ENCODE results near the gene CAMTA1.

CAMTA1 gene

DNA sequence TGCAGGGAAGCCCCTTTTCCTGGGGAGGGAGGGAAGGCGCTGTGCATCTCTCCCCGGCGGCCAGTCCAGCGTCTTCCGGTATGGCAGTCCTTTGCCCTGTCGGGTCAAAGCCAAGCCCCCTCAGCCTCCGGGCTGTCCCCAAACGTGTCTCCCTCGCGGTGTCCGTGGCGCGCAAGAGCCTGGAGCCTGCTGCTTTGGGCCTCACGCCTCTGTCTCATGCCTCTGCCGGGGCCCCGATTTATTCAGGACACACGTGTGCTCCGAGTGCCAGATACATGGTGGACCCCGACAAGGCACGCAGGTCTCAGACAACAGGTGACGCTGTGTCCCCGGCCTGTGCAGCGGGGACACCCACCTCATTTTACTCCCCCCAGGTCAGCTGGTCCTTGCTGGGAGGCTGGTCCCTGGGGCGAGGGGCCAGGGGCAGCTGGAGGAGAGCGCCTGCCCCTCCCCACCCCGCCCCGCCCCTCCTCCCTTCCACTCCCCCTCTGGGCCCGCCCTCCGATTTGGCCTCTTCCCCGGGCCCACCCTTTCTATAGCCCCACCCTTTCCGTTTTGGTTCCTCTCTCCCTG, 176.7 kb downstream of the CAMTA1 start:
- DNase-seq: no peak

DNA sequence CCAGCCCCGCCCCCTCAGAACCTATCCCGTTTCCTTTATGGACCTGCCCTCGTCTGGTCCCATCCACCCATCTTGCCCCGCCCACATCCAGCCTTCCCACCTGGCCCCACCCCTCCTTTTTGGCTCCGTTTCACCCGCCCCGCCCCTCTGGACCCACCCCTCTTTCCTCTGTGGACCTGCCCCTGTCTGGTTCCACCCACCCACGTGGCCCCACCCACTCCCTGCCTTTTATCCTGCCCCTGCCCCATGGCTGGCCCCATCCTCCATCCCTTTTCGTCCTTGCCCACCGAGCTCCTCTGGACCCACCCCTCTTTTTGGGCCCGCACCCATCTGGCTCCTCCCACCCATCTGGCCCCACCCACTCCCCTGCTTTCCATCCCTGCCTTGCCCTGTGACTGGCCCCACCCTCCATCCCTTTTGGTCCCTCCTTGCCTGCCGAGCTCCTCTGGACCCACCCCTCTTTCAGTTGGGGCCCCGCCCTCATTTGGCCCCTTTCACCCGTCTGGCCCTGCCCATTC, 177.3 kb downstream of the CAMTA1 start:
- peak; percentile 5 for DNase-seq

DNA sequence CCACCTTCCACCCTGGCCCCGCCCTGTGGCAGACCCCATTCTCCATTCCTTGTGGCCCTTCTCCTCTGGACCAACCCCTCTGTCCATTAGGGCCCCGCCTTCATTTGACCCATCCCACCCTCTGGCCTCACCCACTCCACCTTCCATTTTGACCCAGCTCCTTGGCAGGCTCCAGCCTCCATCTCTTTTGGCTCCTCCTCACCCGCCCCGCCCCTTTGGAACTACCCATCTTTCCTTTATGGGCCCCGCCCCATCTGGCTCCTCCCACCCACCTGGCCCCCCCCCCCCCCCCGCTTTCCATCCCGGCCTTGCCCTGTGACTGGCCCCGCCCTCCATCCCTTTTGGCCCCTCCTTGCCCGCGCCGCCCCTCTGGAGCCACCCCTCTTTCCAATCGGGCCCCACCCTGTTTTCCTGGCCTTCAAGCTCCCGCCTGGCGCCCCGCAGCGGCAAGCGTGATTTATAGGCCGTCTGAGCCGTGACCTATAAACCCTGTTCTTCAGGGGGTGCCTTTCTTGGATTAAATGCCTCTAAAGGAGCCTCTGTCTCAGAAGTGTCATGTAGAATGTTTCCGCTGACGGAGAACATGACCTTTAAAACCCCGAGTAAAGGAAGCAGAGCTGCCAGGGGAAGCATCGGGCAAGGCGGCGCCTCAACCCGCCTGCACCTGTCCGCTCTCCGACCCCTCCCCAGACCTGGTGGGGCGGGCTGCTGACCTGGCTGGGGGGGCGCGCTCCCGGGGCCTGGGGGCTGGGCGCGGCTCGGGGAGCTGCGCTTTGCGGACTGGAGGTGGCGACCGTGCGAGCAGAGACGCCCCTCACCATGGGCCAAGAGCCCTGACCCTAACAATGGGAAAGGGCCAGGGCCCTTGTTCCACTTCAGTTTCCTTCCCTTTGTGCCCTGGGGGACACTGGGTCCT, 178.0 kb downstream of the CAMTA1 start:
- no peak for DNase-seq

DNA sequence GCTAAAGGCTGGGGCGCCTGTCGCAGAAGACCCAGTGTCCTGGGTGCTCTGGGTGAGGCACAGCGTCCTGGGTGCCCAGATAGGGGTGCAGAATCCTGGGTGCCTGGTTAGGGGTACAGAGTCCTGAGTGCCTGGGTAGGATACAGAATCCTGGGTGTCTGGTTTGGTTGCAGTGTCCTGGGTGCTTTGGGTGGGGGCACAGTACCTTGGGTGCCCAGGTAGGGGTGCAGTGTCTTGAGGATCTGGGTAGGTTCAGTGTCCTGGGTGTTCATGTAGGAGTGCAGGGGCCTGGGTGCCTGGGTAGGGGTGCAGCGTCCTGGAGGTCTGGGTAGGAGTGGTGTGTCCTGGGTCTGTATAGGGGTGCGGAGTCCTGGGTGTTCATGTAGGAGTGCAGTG, 178.7 kb downstream of the CAMTA1 start:
- DNase-seq: no peak

DNA sequence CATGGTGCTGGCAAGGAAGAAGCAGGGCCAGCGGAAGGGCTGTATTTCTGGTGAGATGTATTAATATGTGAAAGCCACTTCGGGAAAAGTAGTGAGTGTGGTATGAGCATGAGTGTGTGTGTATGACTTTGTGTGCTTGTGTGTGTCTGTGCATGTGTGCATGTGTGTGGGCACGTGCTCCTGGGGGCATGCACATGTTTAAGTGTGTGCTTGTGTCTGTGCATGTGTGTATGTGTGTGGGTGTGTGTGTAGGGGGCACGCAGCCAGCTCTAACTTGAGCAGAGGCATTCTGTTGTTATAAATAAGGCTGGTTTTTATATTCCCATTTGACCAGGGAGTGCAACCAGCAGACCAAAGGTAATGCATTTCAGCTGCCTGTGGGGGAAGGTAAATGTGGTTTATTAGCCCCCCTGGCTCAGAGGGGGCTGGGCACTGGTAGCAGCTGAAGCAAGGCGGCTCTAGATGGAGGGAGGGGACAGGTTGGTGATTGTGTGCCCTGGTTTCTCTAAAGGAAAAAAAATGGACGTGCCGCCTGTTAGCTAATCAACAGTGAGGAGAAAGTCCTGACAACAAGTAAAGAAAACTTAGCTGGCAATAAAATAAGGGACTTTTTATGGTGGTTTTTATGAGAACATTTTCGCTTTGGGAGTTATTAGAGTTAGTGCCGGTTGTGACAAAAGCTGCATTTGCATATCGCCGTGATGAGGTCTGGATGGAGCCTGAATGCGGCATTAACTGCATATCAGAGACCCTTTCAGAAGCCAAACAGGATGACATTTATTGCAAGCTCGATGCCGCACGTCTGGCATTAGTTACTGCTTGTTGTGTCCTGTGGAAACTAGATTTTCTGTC, 180.1 kb downstream of the CAMTA1 start:
- DNase-seq: no peak

DNA sequence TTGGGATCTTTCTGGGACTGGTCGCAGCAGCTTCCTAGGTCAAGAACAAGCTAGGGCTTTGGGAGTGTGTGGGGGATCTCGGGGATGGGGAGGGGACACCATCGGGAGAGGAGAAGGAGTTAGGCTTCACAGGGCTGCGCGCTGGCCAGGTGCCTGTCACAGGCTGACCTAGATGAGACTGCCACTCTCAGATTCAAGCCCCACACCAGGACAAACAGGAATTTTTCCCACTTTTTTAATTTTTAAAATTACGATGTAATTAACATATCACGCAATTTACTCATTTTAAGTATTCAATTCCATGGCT, 180.6 kb downstream of the CAMTA1 start:
- DNase-seq: no peak

DNA sequence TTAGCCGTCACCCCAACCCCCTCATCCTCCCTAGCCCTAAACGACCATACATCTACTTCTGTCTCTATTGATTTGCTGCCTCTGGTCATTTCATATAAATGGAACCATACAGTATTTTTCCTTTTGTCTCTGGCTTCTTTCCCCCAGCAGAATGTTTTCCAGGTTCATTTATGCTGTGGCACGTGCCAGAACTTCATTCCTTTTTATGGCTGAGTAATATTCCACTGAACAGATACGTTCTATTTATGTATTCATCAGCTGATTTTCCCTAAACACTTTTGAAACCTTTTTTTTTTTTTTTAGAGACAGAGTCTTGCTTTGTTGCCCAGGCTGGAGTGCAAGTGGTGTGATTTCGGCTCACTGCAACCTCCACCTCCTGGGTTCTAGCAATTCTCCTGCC, 181.1 kb downstream of the CAMTA1 start:
- no peak for DNase-seq

DNA sequence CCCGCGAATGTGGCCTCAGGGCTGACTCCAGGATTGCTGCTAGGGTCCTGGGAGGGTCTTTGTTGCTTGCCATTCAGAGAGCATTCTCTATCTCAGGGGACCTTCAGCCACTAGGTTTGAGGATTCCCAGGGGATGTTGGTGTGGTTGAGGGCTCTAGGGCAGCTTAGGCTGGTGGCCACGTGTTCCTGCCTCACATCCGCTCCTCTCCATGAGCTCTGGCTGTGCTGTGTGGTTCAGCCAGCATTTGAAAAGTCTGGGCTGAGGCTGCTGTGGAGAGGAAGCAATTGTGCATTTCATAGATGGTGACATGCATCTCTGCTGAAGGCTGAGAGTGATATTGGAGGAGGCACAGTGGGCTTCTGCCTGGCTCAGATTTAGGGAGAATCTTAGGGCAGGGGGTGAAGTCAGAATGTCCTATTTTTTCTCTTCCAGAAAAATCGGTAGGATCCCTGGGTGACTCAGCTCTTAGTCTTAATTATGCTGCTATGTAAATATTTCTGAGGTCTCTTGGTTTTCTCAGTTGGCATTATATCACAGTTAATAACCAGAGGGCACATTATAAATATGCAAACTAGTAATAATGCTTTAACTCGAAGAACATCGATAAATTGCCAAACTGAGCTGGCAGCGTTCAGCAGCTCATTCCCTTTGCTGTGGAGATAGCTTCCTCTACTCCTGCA, 182.3 kb downstream of the CAMTA1 start:
- no peak for DNase-seq

DNA sequence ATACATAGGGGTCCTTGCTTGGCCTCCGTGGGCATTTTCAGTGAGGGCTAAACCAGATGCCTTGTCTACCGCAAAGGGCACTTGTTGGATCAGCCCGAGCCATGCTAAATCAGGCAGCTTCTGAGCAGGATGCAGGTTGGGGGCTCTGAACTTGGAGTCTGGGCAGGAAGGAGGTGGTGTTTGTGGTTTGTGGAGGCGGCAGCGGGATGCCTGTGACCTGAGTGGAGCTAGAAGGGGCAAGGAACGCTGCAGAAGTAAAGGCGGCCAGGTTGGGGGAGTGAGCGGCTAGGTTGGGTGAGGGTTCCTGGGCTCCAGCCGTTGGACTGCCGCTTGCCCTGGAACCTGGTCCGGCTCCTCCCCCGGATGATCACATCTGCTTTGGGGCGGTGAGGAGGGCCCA, 183.9 kb downstream of the CAMTA1 start:
- DNase-seq: no peak

DNA sequence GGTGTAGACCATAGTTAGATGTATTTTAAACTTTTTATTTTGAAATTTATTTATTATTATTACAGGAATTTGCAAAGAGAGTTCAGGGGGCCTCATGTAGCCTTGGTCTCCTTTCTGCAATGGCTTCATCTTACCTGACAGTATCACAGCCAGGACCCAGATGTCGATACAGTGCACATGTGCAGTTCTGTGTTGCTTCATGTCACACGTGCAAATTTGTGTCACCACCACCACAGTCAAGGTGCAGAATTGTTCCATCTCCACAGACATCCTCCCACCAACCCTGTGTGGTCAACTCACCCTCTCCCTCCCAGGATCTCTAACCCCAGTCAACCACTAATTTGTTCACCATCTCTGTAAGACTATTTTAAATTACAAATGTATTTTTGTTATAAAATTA, 184.5 kb downstream of the CAMTA1 start:
- DNase-seq: no peak

DNA sequence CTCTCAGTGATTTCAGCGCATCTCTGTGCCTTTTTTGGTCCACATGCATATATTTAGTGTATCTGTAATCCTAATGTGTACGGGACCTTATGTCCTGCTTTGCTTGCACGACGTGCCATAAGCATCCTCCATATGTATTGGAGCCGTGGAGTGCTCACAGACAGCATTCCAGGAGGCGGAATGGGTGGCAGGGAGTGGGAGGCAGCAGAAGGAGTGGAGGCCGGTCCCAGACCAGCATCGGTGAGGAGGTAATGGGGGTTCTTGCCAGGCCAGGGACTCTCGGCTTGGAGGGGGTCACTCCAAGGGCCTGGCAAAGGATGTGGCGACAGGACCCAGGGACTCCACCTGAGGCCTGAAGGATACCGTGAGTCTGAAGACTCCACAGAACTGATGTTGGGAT, 185.0 kb downstream of the CAMTA1 start:
- DNase-seq: no peak

DNA sequence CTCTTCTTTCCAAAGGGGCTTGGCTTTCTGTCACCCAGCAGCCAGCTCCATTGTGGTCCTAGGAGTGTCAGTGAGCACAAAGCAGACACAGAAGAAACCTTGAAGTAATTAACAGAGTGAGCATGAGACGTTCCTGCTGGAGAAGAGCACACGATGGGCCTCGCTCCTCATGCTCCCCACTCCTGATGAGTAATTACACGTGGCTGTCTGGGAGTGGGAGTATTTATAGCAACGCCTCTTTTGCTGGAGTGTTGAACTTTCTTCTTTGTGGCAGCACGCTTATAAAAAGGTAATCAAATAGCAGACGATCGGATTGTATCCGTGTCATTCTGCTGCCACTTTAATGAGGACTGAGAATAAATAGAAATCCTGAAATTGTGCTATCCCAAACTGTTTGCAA, 185.8 kb downstream of the CAMTA1 start:
- DNase-seq: no peak

DNA sequence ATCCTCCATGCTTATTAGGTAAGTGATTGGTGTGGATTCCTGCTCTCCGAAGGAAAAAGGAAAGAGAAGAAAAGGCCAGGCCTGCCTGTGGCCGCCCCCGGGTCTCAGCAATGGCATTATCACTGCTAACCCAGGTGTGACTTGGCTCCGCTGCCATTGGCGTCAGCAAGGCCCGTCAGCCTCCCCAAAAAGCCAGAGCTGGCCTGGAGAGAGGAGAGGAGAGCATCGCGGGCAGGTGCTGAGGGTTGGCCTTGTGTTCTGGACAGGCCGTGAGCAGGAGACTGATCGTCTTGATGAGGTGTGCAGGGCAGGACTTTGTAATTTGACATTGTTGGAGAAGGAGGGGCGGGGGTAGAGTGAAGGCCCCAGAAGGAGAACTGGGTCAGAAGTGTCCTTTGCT, 186.4 kb downstream of the CAMTA1 start:
- DNase-seq: no peak

DNA sequence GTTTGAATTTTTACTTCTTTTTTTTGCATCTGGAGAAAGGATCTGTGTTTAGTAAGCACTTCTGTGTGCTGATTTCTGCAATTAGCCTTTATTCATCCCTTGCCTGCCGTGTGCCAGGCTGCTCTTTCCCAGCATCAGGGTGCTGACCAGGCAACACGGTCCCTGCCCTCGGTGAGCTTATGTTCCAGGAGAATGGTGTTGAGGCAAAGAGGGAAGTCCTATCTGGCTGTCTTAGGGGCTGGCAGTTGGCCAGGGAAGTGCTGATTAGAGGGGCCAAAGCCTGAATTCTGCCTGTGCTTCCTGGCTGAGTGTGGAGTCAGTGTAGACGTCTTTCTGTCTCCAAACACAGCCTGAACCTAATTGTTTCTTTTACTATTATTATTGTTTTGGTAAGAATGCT, 187.1 kb downstream of the CAMTA1 start:
- no peak for DNase-seq

DNA sequence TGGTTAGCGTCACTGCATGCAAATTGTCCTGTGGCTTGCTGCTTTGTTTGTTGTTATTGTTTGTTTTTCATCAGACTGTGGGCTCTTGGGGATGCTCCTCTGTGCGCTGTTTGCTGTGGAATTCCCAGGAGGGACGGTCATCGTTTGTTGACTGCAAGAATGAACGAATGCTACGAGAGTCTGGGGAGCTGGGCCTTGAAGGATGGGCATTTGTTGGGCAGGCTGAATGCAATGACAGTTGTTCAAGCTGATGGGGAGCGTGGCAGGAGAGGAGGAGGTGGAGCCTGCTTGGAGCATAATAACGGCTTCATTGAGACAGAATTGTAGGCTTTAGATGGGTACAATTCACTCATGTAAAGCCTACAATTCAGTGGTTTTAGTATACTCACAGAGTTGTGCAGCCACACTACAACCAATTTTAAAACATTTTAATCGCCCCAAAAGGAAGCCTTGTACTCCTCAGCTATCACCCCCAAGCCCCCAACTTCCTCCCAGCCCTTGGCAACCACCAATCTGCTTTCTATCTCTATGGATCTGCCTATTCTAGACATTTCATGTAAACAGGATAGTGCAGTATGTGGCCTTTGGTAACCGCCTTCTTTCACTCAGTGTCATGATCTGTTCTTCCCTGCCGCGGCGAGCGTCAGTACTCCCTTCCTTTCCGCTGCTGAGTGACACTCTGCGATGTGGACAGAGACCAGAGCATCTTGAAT, 190.2 kb downstream of the CAMTA1 start:
- no peak for DNase-seq

DNA sequence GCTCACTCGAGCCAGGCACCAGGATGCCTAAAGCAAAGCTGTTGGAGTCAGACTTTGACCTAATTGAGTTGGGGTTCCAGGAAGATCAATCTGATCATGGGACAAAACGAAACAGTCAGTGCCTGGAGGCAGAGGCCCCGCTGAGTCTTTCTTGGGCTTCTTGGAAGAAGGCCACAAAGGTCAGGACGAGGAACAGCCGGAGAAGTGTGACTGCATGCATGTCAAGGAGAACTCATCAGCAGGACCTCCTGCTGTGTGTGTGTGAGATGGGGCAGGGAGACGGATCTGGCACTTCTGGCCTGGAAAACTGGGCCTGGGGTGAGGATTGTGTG, 190.8 kb downstream of the CAMTA1 start:
- DNase-seq: no peak

DNA sequence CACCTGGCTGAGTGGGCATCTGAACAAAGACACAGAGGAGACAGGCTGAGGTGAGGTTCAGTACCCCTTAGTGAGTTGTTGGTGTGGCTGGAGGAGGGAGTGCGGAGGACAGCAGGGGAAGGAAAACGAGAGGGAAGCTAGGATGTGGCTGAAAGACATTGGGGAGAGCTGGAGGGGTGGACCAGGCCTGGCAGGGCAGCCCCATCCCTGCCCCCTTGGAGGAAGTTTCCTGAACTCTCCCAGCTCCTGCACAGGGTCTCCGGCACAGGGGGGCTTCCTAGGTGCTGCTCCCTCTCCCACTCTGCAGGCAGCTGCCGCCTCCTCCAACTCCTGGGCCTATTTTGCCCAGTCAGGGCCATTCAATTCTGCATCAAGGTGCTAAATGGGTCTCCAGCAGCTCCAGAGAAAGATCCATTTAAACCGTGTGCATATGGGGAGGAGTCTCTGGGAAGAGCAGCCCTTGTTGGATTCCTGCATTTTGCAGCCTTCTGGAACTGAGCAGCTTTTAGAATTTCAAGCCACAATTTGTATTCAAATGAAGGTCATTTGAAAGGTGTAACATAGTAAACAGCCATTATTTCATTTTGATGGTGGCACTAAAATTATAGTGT, 193.9 kb downstream of the CAMTA1 start:
- DNase-seq: no peak

DNA sequence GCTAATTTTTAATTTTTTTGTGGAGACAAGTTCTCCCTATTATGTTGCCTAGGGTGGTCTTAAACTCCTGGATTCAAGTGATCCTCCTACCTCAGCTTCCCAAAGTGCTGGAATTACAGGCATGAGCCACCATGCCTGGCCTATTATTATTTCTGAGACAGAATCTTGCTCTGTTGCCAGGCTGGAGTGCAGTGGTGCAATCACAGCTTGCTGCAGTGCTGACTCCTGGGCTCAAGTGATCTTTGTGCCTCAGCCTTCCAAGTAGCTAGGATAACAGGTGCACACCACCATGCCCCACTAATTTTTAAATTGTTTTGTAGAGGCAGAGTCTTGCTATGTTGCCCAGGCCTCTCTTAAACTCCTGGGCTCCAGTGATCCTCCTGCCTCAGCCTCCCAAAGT, 196.3 kb downstream of the CAMTA1 start:
- no peak for DNase-seq

DNA sequence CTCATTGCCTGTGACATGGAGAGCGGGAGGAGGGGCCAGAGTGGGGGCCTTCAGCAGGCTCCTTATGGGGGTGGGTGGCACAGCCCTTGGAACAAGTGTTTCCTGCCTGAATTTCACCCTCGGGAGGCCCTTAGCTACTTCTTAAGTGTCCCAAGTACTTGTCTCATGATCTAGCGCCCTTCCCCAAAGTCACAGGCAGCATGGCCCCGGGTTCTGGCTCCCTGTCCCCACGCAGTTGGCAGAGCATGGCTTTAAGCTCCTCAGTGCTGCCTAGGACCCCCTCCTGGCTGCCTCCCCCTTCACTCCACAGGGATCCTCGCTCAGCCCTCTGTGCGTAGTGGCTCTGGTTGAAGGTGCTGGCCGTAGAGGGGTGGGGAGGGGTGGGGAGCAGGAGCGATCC, 197.2 kb downstream of the CAMTA1 start:
- DNase-seq: no peak

DNA sequence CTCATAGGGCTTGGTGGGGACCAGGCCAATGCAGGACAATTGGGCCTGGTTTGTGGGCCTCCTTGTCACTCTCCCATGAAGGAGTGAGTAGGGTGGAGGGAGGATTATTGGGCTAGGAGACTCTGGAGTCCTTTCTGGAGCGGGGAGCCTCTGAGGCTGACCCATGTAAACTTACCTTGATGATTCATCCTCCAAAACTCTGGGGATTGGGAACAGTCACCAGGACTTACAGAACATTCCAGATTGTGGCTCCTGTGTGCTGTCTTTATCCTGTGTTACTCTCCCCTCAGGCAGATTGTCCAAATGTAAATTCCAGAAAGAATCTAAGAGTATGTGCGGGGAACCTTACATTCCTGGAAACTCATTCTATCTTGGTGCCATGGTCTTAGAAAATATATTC, 197.6 kb downstream of the CAMTA1 start:
- DNase-seq: no peak

DNA sequence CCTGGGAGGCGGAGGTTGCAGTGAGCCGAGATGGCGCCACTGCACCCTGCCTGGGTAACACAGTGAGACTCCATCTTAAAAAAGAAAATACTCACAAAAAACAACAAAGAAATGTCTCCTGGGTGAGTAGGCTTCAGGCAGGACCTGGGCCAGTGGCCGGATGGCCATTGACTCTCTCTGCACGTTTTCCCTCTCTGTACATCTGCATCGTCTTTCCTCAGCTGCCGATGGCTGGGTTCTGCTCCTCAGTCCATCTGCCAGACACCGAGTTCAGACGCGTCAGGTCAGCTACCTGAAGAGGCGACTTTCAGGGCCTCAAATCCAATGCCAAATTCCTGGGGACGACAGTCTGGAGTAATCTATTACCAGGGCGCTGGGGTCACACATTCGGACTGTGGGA, 199.3 kb downstream of the CAMTA1 start:
- no peak for DNase-seq

DNA sequence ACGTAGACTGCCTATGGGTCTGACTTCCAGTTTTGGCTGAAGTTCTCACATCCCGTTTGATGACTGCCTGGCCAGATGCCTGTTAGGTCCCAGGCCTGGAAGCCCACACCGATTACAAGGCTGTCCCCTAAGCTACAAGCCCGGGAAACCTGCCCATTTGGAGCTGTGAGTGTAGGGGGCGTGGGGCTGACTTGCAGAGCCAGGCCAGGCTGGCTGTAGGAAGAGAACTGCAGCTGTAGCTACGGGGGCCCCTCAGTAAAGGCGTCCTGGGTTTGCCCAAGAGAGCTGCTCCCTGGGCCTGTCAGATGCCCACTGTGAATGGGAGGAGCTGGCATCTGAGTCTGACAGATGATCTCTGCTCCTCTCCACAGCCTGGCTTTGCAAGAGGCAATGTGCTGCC, 199.7 kb downstream of the CAMTA1 start:
- no peak for DNase-seq

Measured in T-helper 9 cell (primary cell).